Measurements from ENCODE around the gene HAAO. TPM values are rescaled to one million over a fixed set of nuclear protein-coding genes. Genes with fewer than 3 reads are reported as not detected.

The HAAO gene
- total and polyA plus RNA-seq, 2 of the 13 experiments (the other 11 are each of a cell fraction or from before 2014, with no cell fraction given): 36.1 to 42.7 TPM

DNA sequence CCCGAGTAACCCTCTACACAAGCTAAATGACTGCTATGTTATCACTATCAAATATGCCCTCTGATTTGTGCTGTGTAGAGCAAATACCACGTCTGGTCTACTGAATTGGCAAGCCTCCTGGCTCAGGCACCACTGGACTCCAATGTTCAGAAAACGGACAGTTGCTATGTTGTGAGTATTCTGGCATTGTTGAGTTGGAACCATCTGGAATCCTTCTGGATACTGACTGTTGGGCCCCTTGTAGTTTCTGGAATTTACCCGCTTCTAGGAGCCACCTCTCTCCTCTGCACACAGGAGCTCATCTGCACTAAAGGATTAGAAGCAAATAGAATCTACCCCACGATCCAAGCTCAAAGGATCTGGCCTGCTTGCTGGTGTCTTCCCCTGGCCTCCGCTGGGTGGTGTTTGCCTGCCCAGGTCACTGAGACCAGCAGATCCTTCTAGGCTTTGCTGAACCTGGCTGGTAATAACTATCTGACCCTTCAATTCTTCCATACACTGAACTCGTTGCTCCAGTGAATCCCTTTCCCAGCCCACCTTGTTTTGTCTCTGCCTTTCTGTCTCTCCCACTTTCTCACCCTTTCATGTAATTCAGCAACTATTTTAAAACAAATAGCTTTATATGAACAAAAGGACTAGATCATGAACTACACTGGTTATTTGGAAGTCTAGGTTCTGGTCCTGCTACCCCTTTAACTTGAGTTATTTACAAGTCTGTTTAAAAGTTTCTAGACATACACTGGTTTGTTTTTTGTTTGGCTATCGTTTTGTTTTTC, 2.1 kb upstream of the HAAO start (continued):
- TF ChIP-seq, protein P1, sequence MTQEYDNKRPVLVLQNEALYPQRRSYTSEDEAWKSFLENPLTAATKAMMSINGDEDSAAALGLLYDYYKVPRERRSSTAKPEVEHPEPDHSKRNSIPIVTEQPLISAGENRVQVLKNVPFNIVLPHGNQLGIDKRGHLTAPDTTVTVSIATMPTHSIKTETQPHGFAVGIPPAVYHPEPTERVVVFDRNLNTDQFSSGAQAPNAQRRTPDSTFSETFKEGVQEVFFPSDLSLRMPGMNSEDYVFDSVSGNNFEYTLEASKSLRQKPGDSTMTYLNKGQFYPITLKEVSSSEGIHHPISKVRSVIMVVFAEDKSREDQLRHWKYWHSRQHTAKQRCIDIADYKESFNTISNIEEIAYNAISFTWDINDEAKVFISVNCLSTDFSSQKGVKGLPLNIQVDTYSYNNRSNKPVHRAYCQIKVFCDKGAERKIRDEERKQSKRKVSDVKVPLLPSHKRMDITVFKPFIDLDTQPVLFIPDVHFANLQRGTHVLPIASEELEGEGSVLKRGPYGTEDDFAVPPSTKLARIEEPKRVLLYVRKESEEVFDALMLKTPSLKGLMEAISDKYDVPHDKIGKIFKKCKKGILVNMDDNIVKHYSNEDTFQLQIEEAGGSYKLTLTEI (CRISPR knock-in tag; conservative IDR thresholded peaks at IDR 0.05): no peak
- TF ChIP-seq, protein P2, sequence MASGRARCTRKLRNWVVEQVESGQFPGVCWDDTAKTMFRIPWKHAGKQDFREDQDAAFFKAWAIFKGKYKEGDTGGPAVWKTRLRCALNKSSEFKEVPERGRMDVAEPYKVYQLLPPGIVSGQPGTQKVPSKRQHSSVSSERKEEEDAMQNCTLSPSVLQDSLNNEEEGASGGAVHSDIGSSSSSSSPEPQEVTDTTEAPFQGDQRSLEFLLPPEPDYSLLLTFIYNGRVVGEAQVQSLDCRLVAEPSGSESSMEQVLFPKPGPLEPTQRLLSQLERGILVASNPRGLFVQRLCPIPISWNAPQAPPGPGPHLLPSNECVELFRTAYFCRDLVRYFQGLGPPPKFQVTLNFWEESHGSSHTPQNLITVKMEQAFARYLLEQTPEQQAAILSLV (CRISPR knock-in tag; IDR thresholded peaks at IDR 0.05; ENCODE audit: borderline replicate concordance): 0 out of 2 replicates have a peak, but pooled peaks have one; percentile 49
- TF ChIP-seq DNMT3B (CRISPR knock-in tag; conservative IDR thresholded peaks at IDR 0.05) (no peak), ZNF720 (CRISPR knock-in tag; IDR thresholded peaks at IDR 0.05) (no peak), ZNF737 (CRISPR knock-in tag; IDR thresholded peaks at IDR 0.05; ENCODE audit: borderline replicate concordance) (no peak), NPAS2 (CRISPR knock-in tag; IDR thresholded peaks at IDR 0.05; ENCODE audit: borderline replicate concordance) (no peak), TCF12 (IDR thresholded peaks at IDR 0.05) (no peak), TCF12 (CRISPR knock-in tag; IDR thresholded peaks at IDR 0.05) (no peak), TEAD2 (CRISPR knock-in tag; IDR thresholded peaks at IDR 0.05) (no peak), ZNF605 (CRISPR knock-in tag; IDR thresholded peaks at IDR 0.05) (0 out of 2 replicates have a peak, but pooled peaks have one; percentile 20), ZNF225 (CRISPR knock-in tag; IDR thresholded peaks at IDR 0.05) (no peak), ZNF75D (CRISPR knock-in tag; IDR thresholded peaks at IDR 0.05; ENCODE audit: borderline replicate concordance) (no peak), NFE2 (CRISPR knock-in tag; IDR thresholded peaks at IDR 0.05) (no peak), HOXA3 (CRISPR knock-in tag; IDR thresholded peaks at IDR 0.05) (no peak), GZF1 (CRISPR knock-in tag; IDR thresholded peaks at IDR 0.05) (no peak), MAF1 (CRISPR knock-in tag; IDR thresholded peaks at IDR 0.05; ENCODE audit: borderline replicate concordance) (no peak), ZNF850 (CRISPR knock-in tag; conservative IDR thresholded peaks at IDR 0.05) (no peak), DNMT1 (CRISPR knock-in tag; IDR thresholded peaks at IDR 0.05) (no peak)
- TF ChIP-seq, protein P3, sequence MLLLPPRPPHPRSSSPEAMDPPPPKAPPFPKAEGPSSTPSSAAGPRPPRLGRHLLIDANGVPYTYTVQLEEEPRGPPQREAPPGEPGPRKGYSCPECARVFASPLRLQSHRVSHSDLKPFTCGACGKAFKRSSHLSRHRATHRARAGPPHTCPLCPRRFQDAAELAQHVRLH (CRISPR knock-in tag; IDR thresholded peaks at IDR 0.05; ENCODE audit: borderline replicate concordance, low read depth): peak; percentile 57; the same call in 1 of the 2 replicates
- TF ChIP-seq, protein P4, sequence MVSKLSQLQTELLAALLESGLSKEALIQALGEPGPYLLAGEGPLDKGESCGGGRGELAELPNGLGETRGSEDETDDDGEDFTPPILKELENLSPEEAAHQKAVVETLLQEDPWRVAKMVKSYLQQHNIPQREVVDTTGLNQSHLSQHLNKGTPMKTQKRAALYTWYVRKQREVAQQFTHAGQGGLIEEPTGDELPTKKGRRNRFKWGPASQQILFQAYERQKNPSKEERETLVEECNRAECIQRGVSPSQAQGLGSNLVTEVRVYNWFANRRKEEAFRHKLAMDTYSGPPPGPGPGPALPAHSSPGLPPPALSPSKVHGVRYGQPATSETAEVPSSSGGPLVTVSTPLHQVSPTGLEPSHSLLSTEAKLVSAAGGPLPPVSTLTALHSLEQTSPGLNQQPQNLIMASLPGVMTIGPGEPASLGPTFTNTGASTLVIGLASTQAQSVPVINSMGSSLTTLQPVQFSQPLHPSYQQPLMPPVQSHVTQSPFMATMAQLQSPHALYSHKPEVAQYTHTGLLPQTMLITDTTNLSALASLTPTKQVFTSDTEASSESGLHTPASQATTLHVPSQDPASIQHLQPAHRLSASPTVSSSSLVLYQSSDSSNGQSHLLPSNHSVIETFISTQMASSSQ (IDR thresholded peaks at IDR 0.05; ENCODE audit: low read depth): no peak
- TF ChIP-seq, protein P4 (CRISPR knock-in tag; IDR thresholded peaks at IDR 0.05; ENCODE audit: borderline replicate concordance): peak; percentile 41; the same call in 1 of the 2 replicates
